ENCODE measurements around the gene CLDN7.

DNA sequence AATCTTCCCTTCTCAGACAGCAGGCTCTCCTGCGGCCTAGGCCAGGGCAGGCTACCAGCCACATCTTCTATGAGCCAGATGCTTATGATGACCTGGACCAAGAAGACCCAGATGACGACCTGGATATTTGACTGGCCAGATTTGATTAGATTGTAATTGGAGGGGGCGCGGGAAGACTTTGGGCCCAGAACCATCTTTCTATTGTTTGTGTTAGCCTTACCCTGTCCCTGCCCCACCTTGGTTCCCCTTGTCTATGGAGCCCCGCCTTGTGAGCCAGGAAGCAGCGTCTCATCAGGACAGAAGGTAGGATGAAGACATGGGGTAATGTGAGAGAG, 2.8 kb downstream of the CLDN7 start:
- TF ChIP-seq, protein P1, sequence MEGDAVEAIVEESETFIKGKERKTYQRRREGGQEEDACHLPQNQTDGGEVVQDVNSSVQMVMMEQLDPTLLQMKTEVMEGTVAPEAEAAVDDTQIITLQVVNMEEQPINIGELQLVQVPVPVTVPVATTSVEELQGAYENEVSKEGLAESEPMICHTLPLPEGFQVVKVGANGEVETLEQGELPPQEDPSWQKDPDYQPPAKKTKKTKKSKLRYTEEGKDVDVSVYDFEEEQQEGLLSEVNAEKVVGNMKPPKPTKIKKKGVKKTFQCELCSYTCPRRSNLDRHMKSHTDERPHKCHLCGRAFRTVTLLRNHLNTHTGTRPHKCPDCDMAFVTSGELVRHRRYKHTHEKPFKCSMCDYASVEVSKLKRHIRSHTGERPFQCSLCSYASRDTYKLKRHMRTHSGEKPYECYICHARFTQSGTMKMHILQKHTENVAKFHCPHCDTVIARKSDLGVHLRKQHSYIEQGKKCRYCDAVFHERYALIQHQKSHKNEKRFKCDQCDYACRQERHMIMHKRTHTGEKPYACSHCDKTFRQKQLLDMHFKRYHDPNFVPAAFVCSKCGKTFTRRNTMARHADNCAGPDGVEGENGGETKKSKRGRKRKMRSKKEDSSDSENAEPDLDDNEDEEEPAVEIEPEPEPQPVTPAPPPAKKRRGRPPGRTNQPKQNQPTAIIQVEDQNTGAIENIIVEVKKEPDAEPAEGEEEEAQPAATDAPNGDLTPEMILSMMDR (IDR thresholded peaks at IDR 0.05; ENCODE audit: poor library complexity) = no peak
- no peak for TF ChIP-seq EZH2 (IDR thresholded peaks at IDR 0.05; ENCODE audit: borderline replicate concordance)
